HepG2 (cell line): ENCODE results near the gene OVCA2. TPM values are rescaled to one million over a fixed set of nuclear protein-coding genes. Genes with fewer than 3 reads are reported as not detected.

Experiments used
- ATAC-seq: fragments of 200-7000 bp; cut with Tn5 transposase; 3 replicates; pipeline ENCODE4 v1.9.1; 2020; ENCODE audit warnings: mild to moderate bottlenecking, moderate library complexity
- BruUV-seq: library from RNA; stranded (reverse); fragments of 400-500 nt; replicated peaks from 2 replicates; lab custom pipeline; 2021; lab: Mats Ljungman, UMichigan
- CTCF ChIA-PET: fragments of 300-600 bp; formaldehyde crosslinking; extraction: SDS; loops from one replicate; lab custom pipeline; 2021; ENCODE audit warnings: low total read pairs, inconsistent platforms, low intra/inter-chr PET ratio; lab: Yijun Ruan, JAX
- POLR2A ChIA-PET: fragments of 350-600 bp; sonication (Branson Sonifier 250); formaldehyde crosslinking; loops from one replicate; lab custom pipeline; 2020; ENCODE audit warnings: antibody characterized with exemption, inconsistent platforms; lab: Yijun Ruan, JAX
- DNase-seq: peaks from one replicate; pipeline ENCODE4 v3.0.0-alpha.2; 2015; ENCODE audit warnings: low spot score
- FAIRE-seq: peaks from 3 replicates; lab custom pipeline; 2011; peaks lifted over from hg19 to GRCh38; lab: Jason Lieb, UNC
- H2AFZ ChIP-seq: one replicate; pipeline ENCODE4 v1.6.1; 2011; ENCODE audit warnings: low read length, inconsistent platforms
- H3K27ac ChIP-seq: fragments of 300-600 bp; 3 replicates; pipeline ENCODE4 v1.8.0; 2011; ENCODE audit warnings: mixed run types, mild to moderate bottlenecking, mixed read lengths, low read length, inconsistent platforms; ENCODE audit not compliant: insufficient read depth; ENCODE audit errors: extremely low read length
- H3K27me3 ChIP-seq, 2 experiments: fragments of 200-600 bp in 1 of 2; 2 replicates in 1 of 2; 3 replicates in 1 of 2; pipeline versions ENCODE4 v1.6.0 to v1.8.0; 2011; ENCODE audit warnings: low read length in 2 of 2, mild to moderate bottlenecking in 2 of 2, moderate library complexity in 2 of 2, inconsistent platforms in 1 of 2; ENCODE audit not compliant: insufficient read depth in 2 of 2, control insufficient read depth in 1 of 2
- H3K36me3 ChIP-seq, 2 experiments: fragments of 200-600 bp in 1 of 2; replicated peaks in 1 of 2; 2 replicates in 1 of 2; 3 replicates in 1 of 2; pipeline versions ENCODE4 v1.5.1 to v1.8.0; 2011; ENCODE audit warnings: low read length in 2 of 2, inconsistent platforms in 1 of 2; ENCODE audit not compliant: insufficient read depth in 2 of 2, control insufficient read depth in 1 of 2
- H3K4me1 ChIP-seq: 2 replicates; pipeline ENCODE4 v1.5.1; 2012; ENCODE audit warnings: low read length, inconsistent platforms; ENCODE audit not compliant: insufficient read depth
- H3K4me2 ChIP-seq: 2 replicates; pipeline ENCODE4 v1.6.0; 2011; ENCODE audit warnings: low read depth, low read length, inconsistent platforms
- H3K4me3 ChIP-seq, 3 experiments: fragments of 200-600 bp in 1 of 3; sonication (generic), shearing (Covaris generic) in 1 of 3; replicated peaks in 1 of 3; 2 replicates each; pipeline ENCODE4 v1.5.1; 2011 to 2016; ENCODE audit warnings: low read length in 3 of 3, inconsistent platforms in 2 of 3, low read depth in 2 of 3, mild to moderate bottlenecking in 2 of 3, control low read depth in 1 of 3, mixed read lengths in 1 of 3; ENCODE audit not compliant: insufficient read depth in 1 of 3
- H3K79me2 ChIP-seq: one replicate; pipeline ENCODE4 v1.6.1; 2011; ENCODE audit warnings: low read length, inconsistent platforms; ENCODE audit not compliant: insufficient read depth
- H3K9ac ChIP-seq: 2 replicates; pipeline ENCODE4 v1.6.0; 2011; ENCODE audit warnings: mild to moderate bottlenecking, low read depth, low read length, inconsistent platforms; ENCODE audit not compliant: insufficient read depth
- H3K9me3 ChIP-seq: 2 replicates; pipeline ENCODE4 v1.5.1; 2012; ENCODE audit warnings: mild to moderate bottlenecking, low read length
- H4K20me1 ChIP-seq: 2 replicates; pipeline ENCODE4 v1.6.0; 2011; ENCODE audit warnings: inconsistent platforms, mild to moderate bottlenecking, low read length, moderate library complexity; ENCODE audit not compliant: insufficient read depth
- ARID2 ChIP-seq: sonication (generic); formaldehyde crosslinking; IDR thresholded peaks from 2 replicates; pipeline ENCODE4 v1.8.1; 2022; ENCODE audit warnings: mild to moderate bottlenecking, missing genetic modification reagents, borderline replicate concordance
- CENPX ChIP-seq: sonication (generic); formaldehyde crosslinking; IDR thresholded peaks from 2 replicates; pipeline ENCODE4 v1.9.0; 2021; ENCODE audit warnings: mild to moderate bottlenecking, missing genetic modification reagents, moderate library complexity
- ELF4 ChIP-seq: sonication (generic); formaldehyde crosslinking; IDR thresholded peaks from 2 replicates; pipeline ENCODE4 v1.5.0; 2020; ENCODE audit warnings: missing genetic modification reagents, mild to moderate bottlenecking, moderate library complexity, borderline replicate concordance
- HMG20B ChIP-seq: conservative IDR thresholded peaks from 2 replicates; pipeline ENCODE4 v1.6.1; 2016; ENCODE audit warnings: missing genetic modification reagents, missing compliant biosample characterization
- HOXA7 ChIP-seq: sonication (generic); formaldehyde crosslinking; IDR thresholded peaks from 2 replicates; pipeline ENCODE4 v1.8.1; 2022; ENCODE audit warnings: mild to moderate bottlenecking, missing genetic modification reagents, moderate library complexity
- NFE2 ChIP-seq: sonication (generic); formaldehyde crosslinking; IDR thresholded peaks from 2 replicates; pipeline ENCODE4 v1.4.0; 2020; ENCODE audit warnings: missing genetic modification reagents
- NR2F1 ChIP-seq, 2 experiments: fragments of 450-650 bp in 1 of 2; formaldehyde crosslinking in 1 of 2; IDR thresholded peaks; 2 replicates each; pipeline versions ENCODE4 v1.5.0 to v1.6.1; 2016 to 2020; ENCODE audit warnings: mild to moderate bottlenecking in 1 of 2, missing compliant biosample characterization in 1 of 2, missing genetic modification reagents in 1 of 2, moderate library complexity in 1 of 2
- RELA ChIP-seq: sonication (generic); formaldehyde crosslinking; IDR thresholded peaks from 2 replicates; pipeline ENCODE4 v1.4.0; 2020; ENCODE audit warnings: missing genetic modification reagents
- RXRB ChIP-seq: IDR thresholded peaks from 2 replicates; pipeline ENCODE4 v1.6.1; 2016; ENCODE audit warnings: borderline replicate concordance, missing genetic modification reagents, missing compliant biosample characterization
- SOX6 ChIP-seq, 2 experiments: fragments of 450-650 bp in 1 of 2; sonication (generic) in 1 of 2; formaldehyde crosslinking in 1 of 2; IDR thresholded peaks; 2 replicates each; pipeline versions ENCODE4 v1.4.0 to v1.6.1; 2017 to 2020; ENCODE audit warnings: antibody characterized with exemption in 1 of 2, mild to moderate bottlenecking in 1 of 2, missing genetic modification reagents in 1 of 2
- TCF7L2 ChIP-seq: IDR thresholded peaks from 2 replicates; pipeline ENCODE4 v1.6.1; 2011; ENCODE audit warnings: mild to moderate bottlenecking, low read depth, low read length, moderate library complexity
- ZBTB20 ChIP-seq: sonication (generic); formaldehyde crosslinking; IDR thresholded peaks from 2 replicates; pipeline ENCODE4 v1.8.1; 2023; ENCODE audit warnings: missing genetic modification reagents, low read depth, mild to moderate bottlenecking, borderline replicate concordance
- ZFP90 ChIP-seq: sonication (generic); formaldehyde crosslinking; IDR thresholded peaks from 2 replicates; pipeline ENCODE4 v1.8.0; 2022; ENCODE audit warnings: missing genetic modification reagents, mild to moderate bottlenecking, inconsistent platforms, borderline replicate concordance
- ZNF251 ChIP-seq: sonication (generic); formaldehyde crosslinking; IDR thresholded peaks from 2 replicates; pipeline ENCODE4 v1.9.0; 2021; ENCODE audit warnings: mild to moderate bottlenecking, missing genetic modification reagents
- ZNF879 ChIP-seq: sonication (generic); formaldehyde crosslinking; IDR thresholded peaks from 2 replicates; pipeline ENCODE4 v1.8.1; 2023; ENCODE audit warnings: missing genetic modification reagents
- WGBS: methylation state at CpG from one replicate; pipeline ENCODE4 v1.1.6; 2017; ENCODE audit warnings: low lambda C conversion rate; 5-methylcytosine and 5-hydroxymethylcytosine counted together
- in situ Hi-C: cut with HindIII; loops from 2 replicates; pipeline ENCODE4 v1.10.0; 2017; ENCODE audit warnings: low pct_unique_long_range_greater_than_20kb; ENCODE audit not compliant: extremely low pct_ligation_motif_present
- intact Hi-C: fragments of 100-400 bp; cut with micrococcal nuclease; formaldehyde crosslinking; loops from one replicate; pipeline ENCODE4 v1.10.0; 2022; ENCODE audit not compliant: unreplicated experiment
- polyA plus RNA-seq, 8 experiments: library from polyadenylated mRNA; depleted of rRNA in 3 of 8; stranded (reverse) in 7 of 8; unstranded in 1 of 8; fragments of >200 nt; fragmentation: Illumina TruSeq in 4 of 8; extraction: Trizol in 4 of 8; gene quantifications; 2 replicates each; pipeline versions ENCODE4 v1.2.1 to v1.2.3, GENCODE V29; 2011 to 2016; ENCODE audit warnings: low read depth in 4 of 8, missing spikeins in 1 of 8, mixed read lengths in 1 of 8; ENCODE audit not compliant: insufficient read depth in 1 of 8
- total RNA-seq, 5 experiments: library from RNA; depleted of rRNA; stranded (reverse); fragments of >200 nt; fragmentation: Illumina TruSeq; extraction: Trizol; gene quantifications; 2 replicates each; pipeline ENCODE4 v1.2.3, GENCODE V29; 2016; ENCODE audit warnings: low read depth in 1 of 5
- TF ChIP-seq, protein P1 (sequence below): sonication (generic); formaldehyde crosslinking; IDR thresholded peaks from 2 replicates; pipeline ENCODE4 v1.5.0; 2020; ENCODE audit warnings: mild to moderate bottlenecking, missing genetic modification reagents, borderline replicate concordance
- TF ChIP-seq, protein P2 (sequence below): sonication (generic); formaldehyde crosslinking; IDR thresholded peaks from 2 replicates; pipeline ENCODE4 v1.8.1; 2023; ENCODE audit warnings: mild to moderate bottlenecking, missing genetic modification reagents

The OVCA2 gene
- total and polyA plus RNA-seq, 2 of the 13 experiments (the other 11 are each of a cell fraction or from before 2014, with no cell fraction given) = 23.7 to 28.2 TPM

DNA sequence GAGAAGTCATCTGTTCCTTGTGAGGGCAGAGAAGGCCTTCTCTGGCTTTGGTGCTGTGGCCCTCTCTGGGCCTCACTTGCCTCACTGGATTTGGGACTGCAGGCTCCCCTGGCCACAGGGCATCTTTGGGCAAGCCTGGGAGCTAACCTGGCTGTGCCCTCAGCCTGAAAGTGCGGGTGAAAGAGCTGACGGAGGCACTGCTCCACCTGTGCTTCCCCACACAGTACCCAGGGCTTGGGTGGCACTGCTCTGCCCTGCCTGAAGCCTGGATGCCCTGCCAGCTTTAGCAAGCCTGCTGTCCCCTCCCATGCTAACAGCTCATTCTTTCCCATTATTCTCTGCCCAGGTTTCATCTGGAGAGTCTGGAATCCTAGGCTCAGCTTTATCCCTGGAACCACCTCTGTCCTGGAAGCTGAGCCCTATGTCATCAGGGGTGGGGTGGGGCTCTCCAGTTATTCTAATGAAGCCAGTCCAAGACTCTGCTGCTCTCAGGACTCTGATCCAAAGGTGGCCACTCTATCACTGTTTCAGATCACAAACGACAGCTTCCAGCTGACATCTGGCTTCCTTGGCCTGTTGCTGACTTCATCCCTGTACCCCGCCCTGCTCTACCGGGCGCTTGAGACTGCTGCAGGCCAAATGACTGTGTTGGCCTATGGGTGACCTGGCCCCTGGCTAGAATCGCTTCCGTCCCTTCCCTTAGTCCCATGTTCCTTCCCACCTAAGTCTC is 42.4 kb downstream of the OVCA2 start:
- no peak; the same call in 2 of the 3 replicates for ATAC-seq
- FAIRE-seq = no peak
- TF ChIP-seq ZFP90 (CRISPR knock-in tag) (no peak), HMG20B (CRISPR knock-in tag) (no peak), ARID2 (no peak), CENPX (CRISPR knock-in tag) (no peak), RXRB (CRISPR knock-in tag) (no peak), SOX6 (IDR thresholded peaks at IDR 0.05) (no peak), SOX6 (CRISPR knock-in tag; IDR thresholded peaks at IDR 0.05) (no peak), TCF7L2 (no peak), ZNF251 (no peak), RELA (CRISPR knock-in tag) (no peak), ELF4 (no peak), NR2F1 (CRISPR knock-in tag; IDR thresholded peaks at IDR 0.05) (no peak), HOXA7 (no peak), ZBTB20 (CRISPR knock-in tag) (no peak), ZNF879 (CRISPR knock-in tag) (no peak), NFE2 (CRISPR knock-in tag) (no peak)
- TF ChIP-seq, protein P1, sequence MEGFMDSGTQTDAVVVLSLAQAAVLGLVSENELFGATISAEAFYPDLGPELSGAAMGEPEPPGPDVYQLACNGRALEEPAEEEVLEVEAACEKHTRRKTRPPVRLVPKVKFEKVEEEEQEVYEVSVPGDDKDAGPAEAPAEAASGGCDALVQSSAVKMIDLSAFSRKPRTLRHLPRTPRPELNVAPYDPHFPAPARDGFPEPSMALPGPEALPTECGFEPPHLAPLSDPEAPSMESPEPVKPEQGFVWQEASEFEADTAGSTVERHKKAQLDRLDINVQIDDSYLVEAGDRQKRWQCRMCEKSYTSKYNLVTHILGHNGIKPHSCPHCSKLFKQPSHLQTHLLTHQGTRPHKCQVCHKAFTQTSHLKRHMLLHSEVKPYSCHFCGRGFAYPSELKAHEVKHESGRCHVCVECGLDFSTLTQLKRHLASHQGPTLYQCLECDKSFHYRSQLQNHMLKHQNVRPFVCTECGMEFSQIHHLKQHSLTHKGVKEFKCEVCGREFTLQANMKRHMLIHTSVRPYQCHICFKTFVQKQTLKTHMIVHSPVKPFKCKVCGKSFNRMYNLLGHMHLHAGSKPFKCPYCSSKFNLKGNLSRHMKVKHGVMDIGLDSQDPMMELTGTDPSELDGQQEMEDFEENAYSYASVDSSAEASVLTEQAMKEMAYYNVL = no peak
- TF ChIP-seq, protein P2, sequence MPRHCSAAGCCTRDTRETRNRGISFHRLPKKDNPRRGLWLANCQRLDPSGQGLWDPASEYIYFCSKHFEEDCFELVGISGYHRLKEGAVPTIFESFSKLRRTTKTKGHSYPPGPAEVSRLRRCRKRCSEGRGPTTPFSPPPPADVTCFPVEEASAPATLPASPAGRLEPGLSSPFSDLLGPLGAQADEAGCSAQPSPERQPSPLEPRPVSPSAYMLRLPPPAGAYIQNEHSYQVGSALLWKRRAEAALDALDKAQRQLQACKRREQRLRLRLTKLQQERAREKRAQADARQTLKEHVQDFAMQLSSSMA (CRISPR knock-in tag) = no peak
- TF ChIP-seq, all 625 proteins: peak for 0
- POLR2A ChIA-PET = no interaction called here
- H3K79me2 ChIP-seq = no peaks in the 10 kb centered on the region
- H2AFZ ChIP-seq = no peak overlapping the region
- peaks cover 32% of the 10 kb centered on the region for H3K4me1 ChIP-seq
- intact Hi-C loops (no loop called here), in situ Hi-C loops (no loop called here)
- H3K9ac ChIP-seq = no peak overlapping the region
- no peak overlapping the region for H3K4me3 ChIP-seq
- no peak overlapping the region for H3K4me2 ChIP-seq
- no TSS peak for BruUV-seq
- peaks cover 5 to 28% of the 10 kb centered on the region in 2 experiments; a peak in 4 of 5 replicates for H3K36me3 ChIP-seq
- 100% methylated on average over 5 of the region's 8 CpGs for WGBS
- no peaks in the 10 kb centered on the region for H4K20me1 ChIP-seq
- no peaks in the 10 kb centered on the region for H3K9me3 ChIP-seq
- H3K27ac ChIP-seq = no peak overlapping the region
- DNase-seq = no peak
- CTCF ChIA-PET = no interaction called here
- H3K27me3 ChIP-seq = no peaks in the 10 kb centered on the region
